HEK293 (cell line): ENCODE results near the gene VPS33A.

Source experiments
- CTCF ChIP-seq: fragments of 450-650 bp; formaldehyde crosslinking; IDR thresholded peaks from 2 replicates; pipeline ENCODE4 v1.5.1; 2016; ENCODE audit warnings: missing biosample characterization, missing genetic modification characterization
- TCF7L2 ChIP-seq: IDR thresholded peaks from 2 replicates; pipeline ENCODE4 v1.6.1; 2011; ENCODE audit warnings: low read depth, mild to moderate bottlenecking, inconsistent platforms, low read length, moderate library complexity, borderline replicate concordance
- YY1 ChIP-seq: fragments of 450-650 bp; formaldehyde crosslinking; IDR thresholded peaks from 2 replicates; pipeline ENCODE4 v1.5.1; 2018; ENCODE audit warnings: missing biosample characterization, missing genetic modification characterization

GRCh38 chr12:122282061-122282460 is 15.8 kb upstream of the VPS33A start:
- TF ChIP-seq CTCF (tag by site-specific recombination) (no peak), TCF7L2 (no peak), YY1 (tag by site-specific recombination) (no peak)
